ENCODE measurements around the gene ULBP3. TPM values are rescaled to one million over a fixed set of nuclear protein-coding genes. Genes with fewer than 3 reads are reported as not detected.

Gene ULBP3
- total and polyA plus RNA-seq, 3 experiments from 2014 or later: 1.2 to 2.2 (median 1.6) TPM

DNA sequence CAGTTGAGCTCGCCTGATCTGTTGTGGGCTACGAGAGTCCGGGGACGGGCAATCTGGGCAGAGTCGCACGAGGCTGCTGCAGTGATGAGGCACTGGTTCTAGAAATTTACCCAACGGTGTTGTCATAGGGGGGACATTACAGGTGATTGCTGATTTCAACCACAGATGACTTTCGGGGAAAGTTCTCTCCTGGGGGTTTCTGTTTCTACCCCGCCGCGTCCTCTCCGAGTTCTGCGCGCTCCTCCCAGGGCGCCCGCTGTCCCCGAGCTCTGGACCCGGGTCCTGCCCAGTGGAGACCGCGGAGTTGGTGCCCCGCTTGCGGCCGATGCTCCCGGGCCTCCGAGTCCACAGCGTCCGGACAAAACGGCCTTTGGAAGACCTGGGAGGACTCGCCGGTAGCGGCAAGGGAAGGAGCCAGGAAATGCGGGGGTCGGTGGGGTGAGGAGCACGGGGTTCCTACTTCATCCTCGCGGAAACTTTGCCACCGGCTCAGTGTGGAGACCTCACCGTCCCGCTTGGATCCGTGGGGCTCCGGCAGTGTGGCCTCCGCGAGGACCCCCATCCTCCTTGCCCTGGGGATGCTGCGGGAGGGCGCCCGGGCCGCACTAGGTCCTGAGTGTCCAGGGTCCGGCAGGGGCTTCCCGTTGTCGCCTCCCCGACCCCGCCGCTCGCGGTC, 31.3 kb downstream of the ULBP3 start:
- Histone ChIP-seq H3K36me3 (ENCODE audit: insufficient read depth, low read length) (no peaks in the 10 kb centered on the region), H3K4me3 (ENCODE audit: low read length) (no peak overlapping the region), H3K9me3 (ENCODE audit: low read length) (no peaks in the 10 kb centered on the region), H3K27me3 (ENCODE audit: insufficient read depth, low read length, poor library complexity, severe bottlenecking) (peaks cover 53% of the 10 kb centered on the region), H3K4me1 (ENCODE audit: insufficient read depth, low read length) (peaks cover 8% of the 10 kb centered on the region), H3K27ac (ENCODE audit: low read depth, low read length) (no peak overlapping the region)
- Mint-ChIP-seq H3K9me3 (no peaks in the 10 kb centered on the region), H3K27ac (peak overlapping the region in 1 of 8 donors; percentile 57), H3K27me3 (peaks cover 59 to 87% of the 10 kb centered on the region in 2 donors), H3K4me1 (peaks cover 10 to 19% (median 13%) of the 10 kb centered on the region in 3 donors), H3K4me3 (peak overlapping the region in 6 of 7 donors; percentile 38 to 81 (median 72)), H3K36me3 (peaks cover 0 to 3% (median 0%) of the 10 kb centered on the region in 3 donors)
- no peak for DNase-seq
- ChIA-PET CTCF (no interaction called here), POLR2A (no interaction called here)

DNA sequence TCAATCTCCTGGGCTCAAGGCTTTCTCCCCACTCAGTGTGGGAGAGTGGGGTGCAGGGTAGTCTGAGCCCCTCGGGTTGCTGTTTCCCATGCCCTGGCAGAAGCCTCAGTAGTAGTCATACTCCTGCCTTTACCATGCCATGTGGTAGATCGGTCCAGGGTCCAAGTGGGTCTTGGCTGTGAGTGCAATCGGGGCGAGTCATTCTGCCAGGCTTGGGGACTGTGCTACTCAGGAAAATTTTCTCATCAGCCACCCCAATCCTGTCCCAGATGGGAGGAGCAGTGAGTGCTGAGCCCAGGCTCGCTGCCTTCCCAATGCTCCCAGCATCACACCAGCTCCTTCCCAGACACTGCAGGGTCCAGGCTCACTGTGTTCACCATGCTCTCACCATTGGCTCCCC, 32.8 kb downstream of the ULBP3 start:
- Histone ChIP-seq H3K4me3 (ENCODE audit: low read length) (no peak overlapping the region), H3K27ac (ENCODE audit: low read depth, low read length) (no peak overlapping the region), H3K9me3 (ENCODE audit: low read length) (no peaks in the 10 kb centered on the region), H3K4me1 (ENCODE audit: insufficient read depth, low read length) (peaks cover 8% of the 10 kb centered on the region), H3K36me3 (ENCODE audit: insufficient read depth, low read length) (no peaks in the 10 kb centered on the region), H3K27me3 (ENCODE audit: insufficient read depth, low read length, poor library complexity, severe bottlenecking) (peaks cover 47% of the 10 kb centered on the region)
- Mint-ChIP-seq H3K36me3 (peaks cover 0 to 3% (median 0%) of the 10 kb centered on the region in 3 donors), H3K4me1 (peaks cover 10 to 19% (median 13%) of the 10 kb centered on the region in 3 donors), H3K27ac (no peak overlapping the region), H3K4me3 (no peak overlapping the region), H3K9me3 (no peaks in the 10 kb centered on the region), H3K27me3 (peaks cover 53 to 72% of the 10 kb centered on the region in 2 donors)
- DNase-seq: no peak
- POLR2A ChIA-PET: no interaction called here
- CTCF ChIA-PET: no interaction called here

DNA sequence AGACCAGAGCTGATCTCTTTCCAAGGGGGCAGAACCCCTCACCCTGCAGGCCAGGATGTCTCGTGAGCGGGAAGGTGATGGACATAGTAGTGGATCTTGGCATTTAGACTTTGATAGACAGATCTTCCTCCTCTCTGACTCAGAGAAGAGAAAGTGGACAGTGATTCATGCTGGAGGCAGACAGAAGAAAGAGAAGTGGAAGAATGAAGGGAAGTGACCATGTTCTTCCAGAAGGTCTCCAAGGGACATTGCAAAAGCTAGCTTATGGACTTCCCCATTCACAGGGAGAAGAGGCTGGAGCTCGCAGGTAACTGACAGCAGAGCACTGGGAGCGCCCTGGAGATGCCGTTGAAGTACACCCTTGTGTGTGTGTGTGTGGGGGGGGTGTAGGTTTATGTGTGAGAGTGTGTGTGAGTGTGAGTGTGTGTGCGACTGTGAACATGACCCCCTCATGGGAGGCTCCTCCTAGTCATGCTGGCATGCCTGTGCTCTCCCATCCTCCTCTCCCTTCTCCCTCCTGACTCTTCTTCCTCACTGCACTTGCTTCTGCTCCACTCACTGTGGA, 35.6 kb downstream of the ULBP3 start:
- POLR2A ChIA-PET: no interaction called here
- no peaks in the 10 kb centered on the region for H3K36me3 ChIP-seq (ENCODE audit: insufficient read depth, low read length)
- H3K9me3 ChIP-seq (ENCODE audit: low read length): no peaks in the 10 kb centered on the region
- Mint-ChIP-seq H3K36me3 (peaks cover 0 to 3% (median 0%) of the 10 kb centered on the region in 3 donors), H3K27me3 (peaks cover 42 to 49% of the 10 kb centered on the region in 2 donors), H3K4me3 (no peak overlapping the region), H3K27ac (no peak overlapping the region), H3K9me3 (no peaks in the 10 kb centered on the region), H3K4me1 (peaks cover 8 to 12% (median 9%) of the 10 kb centered on the region in 3 donors)
- no peak overlapping the region for H3K27ac ChIP-seq (ENCODE audit: low read depth, low read length)
- H3K4me3 ChIP-seq (ENCODE audit: low read length): no peak overlapping the region
- H3K27me3 ChIP-seq (ENCODE audit: insufficient read depth, low read length, poor library complexity, severe bottlenecking): peaks cover 34% of the 10 kb centered on the region
- H3K4me1 ChIP-seq (ENCODE audit: insufficient read depth, low read length): peaks cover 8% of the 10 kb centered on the region
- DNase-seq: no peak
- CTCF ChIA-PET: no interaction called here

DNA sequence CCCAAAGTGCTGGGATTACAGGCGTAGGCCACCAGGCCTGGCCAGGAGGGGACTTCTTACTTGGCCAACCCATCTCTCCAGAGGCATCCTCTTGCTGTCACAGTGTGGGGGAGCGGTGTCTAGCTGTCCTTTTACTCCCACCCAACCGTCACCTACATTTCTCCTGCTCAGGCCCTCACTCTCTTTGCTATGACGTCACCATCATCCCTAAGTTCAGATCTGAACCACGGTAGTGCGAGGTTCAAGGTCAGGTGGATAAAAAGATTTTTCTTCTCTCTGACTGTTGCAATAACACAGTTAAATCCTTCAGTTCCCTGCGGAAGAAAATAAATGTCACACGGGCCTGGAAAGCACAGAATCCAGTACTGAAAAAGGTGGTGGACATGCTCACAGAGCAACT, 36.3 kb downstream of the ULBP3 start:
- Mint-ChIP-seq H3K4me3 (no peak overlapping the region), H3K36me3 (peaks cover 0 to 3% (median 0%) of the 10 kb centered on the region in 3 donors), H3K27ac (no peak overlapping the region), H3K27me3 (peaks cover 47 to 55% of the 10 kb centered on the region in 2 donors), H3K9me3 (no peaks in the 10 kb centered on the region), H3K4me1 (peaks cover 8 to 10% (median 9%) of the 10 kb centered on the region in 3 donors)
- no peak overlapping the region for H3K4me3 ChIP-seq (ENCODE audit: low read length)
- H3K27me3 ChIP-seq (ENCODE audit: insufficient read depth, low read length, poor library complexity, severe bottlenecking): peaks cover 27% of the 10 kb centered on the region
- POLR2A ChIA-PET: no interaction called here
- H3K9me3 ChIP-seq (ENCODE audit: low read length): no peaks in the 10 kb centered on the region
- DNase-seq: no peak
- CTCF ChIA-PET: no interaction called here
- H3K27ac ChIP-seq (ENCODE audit: low read depth, low read length): no peak overlapping the region
- peaks cover 8% of the 10 kb centered on the region for H3K4me1 ChIP-seq (ENCODE audit: insufficient read depth, low read length)
- H3K36me3 ChIP-seq (ENCODE audit: insufficient read depth, low read length): no peaks in the 10 kb centered on the region

DNA sequence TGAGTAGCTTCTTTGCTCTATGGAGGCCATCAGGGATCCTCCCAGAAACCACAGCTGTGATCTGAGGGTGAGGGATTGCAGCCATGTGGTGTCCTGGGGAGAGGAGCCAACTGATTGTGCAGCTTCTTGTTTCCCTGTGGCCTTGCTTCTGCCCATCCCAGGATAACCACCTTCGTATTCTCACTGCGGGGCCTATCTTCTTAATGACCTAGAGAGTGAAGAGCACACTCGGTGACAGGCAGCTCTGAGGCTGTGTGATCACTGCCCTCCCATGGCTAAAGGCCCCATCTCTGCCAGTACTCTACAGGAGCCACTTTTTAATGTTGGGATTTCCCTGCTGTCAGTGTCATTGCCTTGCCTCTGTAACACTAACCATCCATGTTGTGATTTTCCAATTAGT, 38.3 kb downstream of the ULBP3 start:
- Mint-ChIP-seq H3K27ac (no peak overlapping the region), H3K4me3 (no peak overlapping the region), H3K27me3 (peaks cover 44 to 55% of the 10 kb centered on the region in 2 donors), H3K9me3 (no peaks in the 10 kb centered on the region), H3K36me3 (no peaks in the 10 kb centered on the region), H3K4me1 (peaks cover under 1 to 3% (median 2%) of the 10 kb centered on the region in 3 donors)
- Histone ChIP-seq H3K4me3 (ENCODE audit: low read length) (no peak overlapping the region), H3K27me3 (ENCODE audit: insufficient read depth, low read length, poor library complexity, severe bottlenecking) (peaks cover 12% of the 10 kb centered on the region), H3K27ac (ENCODE audit: low read depth, low read length) (no peak overlapping the region), H3K4me1 (ENCODE audit: insufficient read depth, low read length) (peaks cover 3% of the 10 kb centered on the region), H3K9me3 (ENCODE audit: low read length) (no peaks in the 10 kb centered on the region), H3K36me3 (ENCODE audit: insufficient read depth, low read length) (no peaks in the 10 kb centered on the region)
- DNase-seq: no peak
- CTCF ChIA-PET: interaction anchor here (1.2 kb wide), 1 partner anchor 14 kb away, joined by 3 read pairs; no protein-coding TSS in a partner anchor
- POLR2A ChIA-PET: no interaction called here

DNA sequence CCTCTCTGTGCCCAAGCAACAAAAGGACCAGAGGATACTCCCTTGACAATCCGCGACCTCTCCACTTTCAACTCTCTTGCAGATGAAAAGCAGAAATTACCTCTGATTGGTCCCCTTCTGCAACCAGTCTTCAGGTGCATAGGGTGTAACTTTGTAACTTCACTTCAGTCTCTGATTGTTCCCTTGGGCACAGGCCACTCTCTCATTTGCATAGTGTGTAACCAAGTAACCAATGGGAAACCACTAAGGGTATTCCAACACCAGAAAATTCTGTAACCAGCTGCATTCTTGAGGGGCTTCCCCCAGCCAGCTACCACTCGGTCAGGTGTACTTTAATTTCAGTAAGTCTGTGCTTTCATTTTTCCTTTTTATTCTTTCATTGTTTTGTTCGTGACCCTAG, 39.2 kb downstream of the ULBP3 start:
- H3K4me1 ChIP-seq (ENCODE audit: insufficient read depth, low read length): peaks cover 9% of the 10 kb centered on the region
- CTCF ChIA-PET: interaction anchor here (1.2 kb wide), 1 partner anchor 13 kb away, joined by 3 read pairs; no protein-coding TSS in a partner anchor
- H3K27me3 Mint-ChIP-seq: peaks cover 46 to 57% of the 10 kb centered on the region in 2 donors
- H3K27ac Mint-ChIP-seq: no peak overlapping the region
- no peaks in the 10 kb centered on the region for H3K36me3 Mint-ChIP-seq
- H3K9me3 ChIP-seq (ENCODE audit: low read length): no peaks in the 10 kb centered on the region
- H3K4me3 ChIP-seq (ENCODE audit: low read length): no peak overlapping the region
- H3K9me3 Mint-ChIP-seq: no peaks in the 10 kb centered on the region
- no peak for DNase-seq
- peaks cover 6 to 9% (median 7%) of the 10 kb centered on the region in 3 donors for H3K4me1 Mint-ChIP-seq
- POLR2A ChIA-PET: no interaction called here
- no peak overlapping the region for H3K27ac ChIP-seq (ENCODE audit: low read depth, low read length)
- no peak overlapping the region for H3K4me3 Mint-ChIP-seq
- peaks cover 15% of the 10 kb centered on the region for H3K27me3 ChIP-seq (ENCODE audit: insufficient read depth, low read length, poor library complexity, severe bottlenecking)
- H3K36me3 ChIP-seq (ENCODE audit: insufficient read depth, low read length): no peaks in the 10 kb centered on the region

DNA sequence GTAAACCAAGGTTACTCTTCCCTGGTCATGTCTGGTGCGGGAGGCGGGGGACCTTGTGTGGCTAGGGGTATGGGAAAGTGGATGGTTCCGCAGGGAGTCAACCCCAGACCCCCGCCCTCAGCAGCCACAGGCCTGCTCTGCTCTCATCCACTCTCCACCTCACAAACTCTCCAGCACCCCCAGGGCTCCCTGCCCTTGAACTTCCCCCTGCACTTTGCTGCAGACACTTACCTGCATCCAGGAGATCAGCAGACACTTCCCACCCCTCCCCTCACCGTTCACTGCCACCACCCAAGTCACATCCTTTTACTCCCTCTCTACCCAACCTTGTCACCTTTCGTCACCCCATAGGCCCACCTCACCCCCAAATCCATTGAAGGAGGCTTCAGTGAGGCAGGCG, 39.6 kb downstream of the ULBP3 start:
- no peaks in the 10 kb centered on the region for H3K36me3 ChIP-seq (ENCODE audit: insufficient read depth, low read length)
- CTCF ChIA-PET: interaction anchor here (1.2 kb wide), 1 partner anchor 12 kb away, joined by 3 read pairs; no protein-coding TSS in a partner anchor
- H3K9me3 Mint-ChIP-seq: no peaks in the 10 kb centered on the region

DNA sequence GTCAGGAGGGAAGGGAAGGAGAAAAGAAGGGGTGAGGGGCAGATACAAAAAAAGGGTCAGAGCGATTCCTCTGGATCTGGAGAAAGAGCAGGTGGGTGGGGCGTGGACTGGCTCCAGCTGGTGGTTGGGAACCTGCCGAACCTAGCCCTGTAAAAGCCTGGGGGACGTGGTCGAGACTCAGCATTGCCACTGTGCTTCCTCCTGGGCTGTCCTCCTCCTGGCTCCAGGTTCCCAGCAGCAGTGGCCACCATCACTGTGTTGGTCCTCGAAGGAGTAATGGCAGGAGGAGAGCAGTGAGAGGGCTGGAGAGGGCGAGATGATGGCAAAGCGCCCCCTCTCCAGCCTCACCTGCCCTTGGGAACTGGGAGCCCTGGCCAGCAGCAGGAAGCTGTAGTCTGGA, 40.1 kb downstream of the ULBP3 start:
- peaks cover 9% of the 10 kb centered on the region for H3K4me1 ChIP-seq (ENCODE audit: insufficient read depth, low read length)
- Mint-ChIP-seq H3K4me1 (peaks cover 6 to 12% (median 7%) of the 10 kb centered on the region in 3 donors), H3K27ac (no peak overlapping the region), H3K4me3 (no peak overlapping the region), H3K36me3 (no peaks in the 10 kb centered on the region), H3K9me3 (no peaks in the 10 kb centered on the region), H3K27me3 (peaks cover 48 to 59% of the 10 kb centered on the region in 2 donors)
- POLR2A ChIA-PET: no interaction called here
- DNase-seq: no peak
- CTCF ChIA-PET: no interaction called here
- no peak overlapping the region for H3K4me3 ChIP-seq (ENCODE audit: low read length)
- H3K9me3 ChIP-seq (ENCODE audit: low read length): no peaks in the 10 kb centered on the region
- no peak overlapping the region for H3K27ac ChIP-seq (ENCODE audit: low read depth, low read length)
- H3K27me3 ChIP-seq (ENCODE audit: insufficient read depth, low read length, poor library complexity, severe bottlenecking): peaks cover 15% of the 10 kb centered on the region
- H3K36me3 ChIP-seq (ENCODE audit: insufficient read depth, low read length): no peaks in the 10 kb centered on the region

More for the DNA sequence above, 39.6 kb downstream of the ULBP3 start:
- Histone ChIP-seq H3K4me3 (ENCODE audit: low read length) (no peak overlapping the region), H3K9me3 (ENCODE audit: low read length) (no peaks in the 10 kb centered on the region), H3K27me3 (ENCODE audit: insufficient read depth, low read length, poor library complexity, severe bottlenecking) (peaks cover 15% of the 10 kb centered on the region), H3K4me1 (ENCODE audit: insufficient read depth, low read length) (peaks cover 9% of the 10 kb centered on the region), H3K27ac (ENCODE audit: low read depth, low read length) (no peak overlapping the region)
- H3K4me1 Mint-ChIP-seq: peaks cover 6 to 12% (median 7%) of the 10 kb centered on the region in 3 donors
- peaks cover 49 to 57% of the 10 kb centered on the region in 2 donors for H3K27me3 Mint-ChIP-seq
- H3K4me3 Mint-ChIP-seq: no peak overlapping the region
- DNase-seq: no peak
- POLR2A ChIA-PET: no interaction called here
- H3K27ac Mint-ChIP-seq: peak overlapping the region in 1 of 8 donors; percentile 90
- H3K36me3 Mint-ChIP-seq: no peaks in the 10 kb centered on the region
